Hepatocyte (in vitro differentiated cells): ENCODE results near the gene KLHL7. TPM values are rescaled to one million over a fixed set of nuclear protein-coding genes. Genes with fewer than 3 reads are reported as not detected.
A peak's percentile ranks its signal among the peaks of the same experiment; 100 is the strongest.

Experiments used
- DNase-seq: peaks from one replicate; pipeline ENCODE4 v3.0.0-alpha.2; 2016; ENCODE audit warnings: low spot score
- H2AFZ ChIP-seq: fragments of 200-600 bp; sonication (generic); 2 replicates; pipeline ENCODE4 v1.6.0; 2016; ENCODE audit warnings: antibody characterized with exemption, mild to moderate bottlenecking
- H3K27ac ChIP-seq: fragments of 200-600 bp; sonication (generic); 2 replicates; pipeline ENCODE4 v1.5.1; 2016; ENCODE audit warnings: mild to moderate bottlenecking
- H3K27me3 ChIP-seq: fragments of 200-600 bp; sonication (generic); 2 replicates; pipeline ENCODE4 v1.6.1; 2016
- H3K36me3 ChIP-seq: fragments of 200-600 bp; sonication (generic); replicated peaks from 2 replicates; pipeline ENCODE4 v1.5.1; 2016; ENCODE audit warnings: low read depth; ENCODE audit not compliant: insufficient read depth
- H3K4me1 ChIP-seq: fragments of 200-600 bp; sonication (generic); 2 replicates; pipeline ENCODE4 v1.5.1; 2016; ENCODE audit warnings: mild to moderate bottlenecking, moderate library complexity; ENCODE audit not compliant: insufficient read depth
- H3K4me2 ChIP-seq: fragments of 200-600 bp; sonication (generic); 2 replicates; pipeline ENCODE4 v1.6.0; 2016
- H3K4me3 ChIP-seq: fragments of 200-600 bp; sonication (generic); 2 replicates; pipeline ENCODE4 v1.5.1; 2016; ENCODE audit warnings: mild to moderate bottlenecking
- H3K79me2 ChIP-seq: fragments of 200-600 bp; sonication (generic); 2 replicates; pipeline ENCODE4 v1.6.0; 2017; ENCODE audit warnings: mild to moderate bottlenecking
- H3K9me2 ChIP-seq: fragments of 200-600 bp; sonication (generic); replicated peaks from 2 replicates; pipeline ENCODE4 v1.6.0; 2017; ENCODE audit warnings: mild to moderate bottlenecking; ENCODE audit not compliant: insufficient read depth
- H3K9me3 ChIP-seq: fragments of 200-600 bp; sonication (generic); 2 replicates; pipeline ENCODE4 v1.5.1; 2016; ENCODE audit warnings: low read depth, mild to moderate bottlenecking
- H4K20me1 ChIP-seq: fragments of 200-600 bp; sonication (generic); 2 replicates; pipeline ENCODE4 v1.6.0; 2016; ENCODE audit warnings: mild to moderate bottlenecking; ENCODE audit not compliant: insufficient read depth, poor library complexity, severe bottlenecking
- CTCF ChIP-seq: fragments of 200-600 bp; sonication (generic); IDR thresholded peaks from 2 replicates; pipeline ENCODE4 v1.5.1; 2016; ENCODE audit warnings: antibody characterized with exemption, mild to moderate bottlenecking; ENCODE audit not compliant: poor library complexity
- EZH2 ChIP-seq: fragments of 200-600 bp; sonication (generic); IDR thresholded peaks from 2 replicates; pipeline ENCODE4 v1.6.1; 2016; ENCODE audit warnings: antibody characterized with exemption, mild to moderate bottlenecking, borderline replicate concordance
- EZH2phosphoT487 ChIP-seq: fragments of 200-600 bp; sonication (generic); IDR thresholded peaks from one replicate; pipeline ENCODE4 v1.6.1; 2018; ENCODE audit warnings: antibody characterized with exemption, mild to moderate bottlenecking, low read depth, moderate library complexity; ENCODE audit not compliant: unreplicated experiment, severe bottlenecking
- WGBS: methylation state at CpG from one replicate; pipeline ENCODE4 v1.1.6; 2016; ENCODE audit warnings: low lambda C conversion rate; ENCODE audit errors: missing lambda C conversion rate; 5-methylcytosine and 5-hydroxymethylcytosine counted together
- polyA plus RNA-seq: library from polyadenylated mRNA; unstranded; fragments of >200 nt; fragmentation: Nextera tagmentation; extraction: Ambion mirVana; gene quantifications from 2 replicates; pipeline ENCODE4 v1.2.1, GENCODE V29; 2016
- total RNA-seq: library from RNA; depleted of rRNA; stranded (reverse); fragments of >200 nt; gene quantifications from 2 replicates; pipeline ENCODE4 v1.2.3, GENCODE V29; 2014

The KLHL7 gene
- total and polyA plus RNA-seq, 2 experiments from 2014 or later, result 30.7 to 39.4 TPM

- Histone ChIP-seq H2AFZ (peak overlapping the region; percentile 91), H3K9me3 (no peaks in the 10 kb centered on the region), H3K4me2 (peak overlapping the region; percentile 82), H3K9me2 (no peaks in the 10 kb centered on the region), H3K36me3 (no peaks in the 10 kb centered on the region), H3K79me2 (peaks cover 36% of the 10 kb centered on the region), H3K4me3 (peak overlapping the region; percentile 52), H4K20me1 (peaks cover 23% of the 10 kb centered on the region), H3K27me3 (no peaks in the 10 kb centered on the region), H3K27ac (peak overlapping the region; percentile 14), H3K4me1 (peaks cover 3% of the 10 kb centered on the region)
- TF ChIP-seq EZH2phosphoT487 (no peak), EZH2 (no peak), CTCF (no peak)
- no peak for DNase-seq
- WGBS, result 4% methylated on average over 16 of the region's 19 CpGs
Observed at GRCh38 chr7:23105086-23105643, 420 bp upstream of the KLHL7 start.

GRCh38 chr7:23106057-23106822 is 655 bp downstream of the KLHL7 start:
- H3K9me3 ChIP-seq, result no peaks in the 10 kb centered on the region
- peak overlapping the region; percentile 87 for H3K4me3 ChIP-seq
- 2% methylated on average over 46 of the region's 46 CpGs for WGBS
- H4K20me1 ChIP-seq, result peaks cover 26% of the 10 kb centered on the region
- H3K4me2 ChIP-seq, result peak overlapping the region; percentile 81
- peak overlapping the region; percentile 85 for H2AFZ ChIP-seq
- no peaks in the 10 kb centered on the region for H3K9me2 ChIP-seq
- DNase-seq, result peak; percentile 76
- H3K4me1 ChIP-seq, result peaks cover 3% of the 10 kb centered on the region
- no peaks in the 10 kb centered on the region for H3K27me3 ChIP-seq
- peaks cover 45% of the 10 kb centered on the region for H3K79me2 ChIP-seq
- no peaks in the 10 kb centered on the region for H3K36me3 ChIP-seq
- peak overlapping the region; percentile 96 for H3K27ac ChIP-seq
- TF ChIP-seq EZH2phosphoT487, result no peak
- peak; percentile 4 for TF ChIP-seq CTCF
- TF ChIP-seq EZH2, result no peak

DNA sequence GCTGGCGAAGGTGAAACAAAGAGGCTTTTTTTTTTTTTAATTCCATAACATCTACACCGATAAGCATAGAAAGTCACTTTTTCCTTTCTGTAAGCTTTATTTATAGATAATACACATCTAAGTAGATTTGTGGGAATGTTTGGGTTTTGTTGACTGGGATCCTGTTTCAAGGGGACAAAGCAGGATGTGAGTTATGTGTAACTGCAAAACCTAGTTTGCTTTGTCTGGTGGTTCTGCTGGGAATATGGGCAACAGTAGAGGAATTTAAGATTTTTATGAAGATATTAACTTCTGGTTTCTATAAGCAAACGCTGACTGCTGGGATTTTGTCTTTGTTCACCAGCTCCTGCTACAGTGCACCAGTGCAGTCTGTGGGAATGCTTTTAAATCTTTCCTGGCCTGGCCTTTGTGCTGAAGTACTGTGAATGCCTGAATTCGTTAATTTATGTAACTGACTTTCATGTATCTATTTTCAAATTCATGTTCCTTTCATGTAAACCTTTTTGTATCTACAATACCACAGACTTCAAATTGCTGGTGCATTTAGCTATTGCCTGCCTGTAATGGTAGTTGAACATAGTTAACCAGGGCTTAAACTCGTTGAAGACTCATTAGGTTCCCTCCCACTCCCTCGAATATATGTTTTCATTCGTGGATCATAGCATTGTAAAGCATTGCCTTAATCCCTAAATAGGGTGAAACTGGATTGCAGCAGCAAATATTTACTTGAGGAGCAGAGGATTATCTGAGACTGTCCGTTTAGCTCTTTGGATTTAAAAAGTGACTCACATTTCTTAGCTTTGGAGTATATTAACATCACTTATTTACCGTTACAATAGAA is 1.5 kb downstream of the KLHL7 start:
- Histone ChIP-seq H3K9me3 (no peaks in the 10 kb centered on the region), H3K4me1 (peaks cover 3% of the 10 kb centered on the region), H3K36me3 (no peaks in the 10 kb centered on the region), H3K9me2 (no peaks in the 10 kb centered on the region), H3K4me2 (peak overlapping the region; percentile 81), H3K4me3 (peak overlapping the region; percentile 87), H3K27me3 (no peaks in the 10 kb centered on the region), H4K20me1 (peaks cover 29% of the 10 kb centered on the region), H3K79me2 (peaks cover 53% of the 10 kb centered on the region), H2AFZ (peak overlapping the region; percentile 85), H3K27ac (peak overlapping the region; percentile 96)
- 4% methylated on average over 9 of the region's 9 CpGs for WGBS
- DNase-seq, result peak; percentile 16
- no peak for TF ChIP-seq CTCF
- TF ChIP-seq EZH2phosphoT487, result no peak
- TF ChIP-seq EZH2, result no peak
